Caki2 (cell line): ENCODE results near the gene NCBP1. TPM values are rescaled to one million over a fixed set of nuclear protein-coding genes. Genes with fewer than 3 reads are reported as not detected.
A peak's percentile ranks its signal among the peaks of the same experiment; 100 is the strongest.

ENCODE experiments used
- DNase-seq: peaks from one replicate; pipeline ENCODE4 v3.0.0-alpha.2; 2015; ENCODE audit warnings: low read depth
- in situ Hi-C: cut with HindIII; loops from 2 replicates; pipeline ENCODE4 v1.10.0; 2016; ENCODE audit warnings: low sequenced_read_pairs, low pct_unique_long_range_greater_than_20kb, mixed read lengths
- total RNA-seq: library from RNA; depleted of rRNA; stranded (reverse); fragments of >200 nt; shearing (Covaris generic); gene quantifications from 2 replicates; pipeline ENCODE4 v1.2.3, GENCODE V29; 2014; ENCODE audit warnings: low replicate concordance

The NCBP1 gene
- total RNA-seq, 1 experiment from 2014 or later: 13.5 TPM

DNA sequence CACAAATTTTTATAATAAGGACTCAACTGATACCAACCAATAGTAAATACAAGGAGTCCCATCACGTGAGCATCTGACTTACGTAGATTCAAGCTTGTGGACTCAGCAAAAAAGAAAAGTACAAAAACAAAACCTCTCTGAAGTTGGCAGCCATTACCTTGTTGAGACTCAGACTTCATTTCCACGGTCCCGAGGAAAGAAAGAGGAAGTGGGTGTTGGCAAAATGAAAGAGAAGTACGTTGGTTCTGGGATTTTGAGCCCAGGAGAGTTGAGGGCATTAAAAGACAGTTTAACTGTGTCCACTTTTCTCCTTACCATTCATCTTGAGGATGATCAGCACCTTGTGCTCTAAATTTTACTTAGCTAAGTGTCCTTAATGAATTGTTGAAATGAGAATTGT is 26.7 kb downstream of the NCBP1 start:
- in situ Hi-C loops: no loop called here
- DNase-seq: no peak

DNA sequence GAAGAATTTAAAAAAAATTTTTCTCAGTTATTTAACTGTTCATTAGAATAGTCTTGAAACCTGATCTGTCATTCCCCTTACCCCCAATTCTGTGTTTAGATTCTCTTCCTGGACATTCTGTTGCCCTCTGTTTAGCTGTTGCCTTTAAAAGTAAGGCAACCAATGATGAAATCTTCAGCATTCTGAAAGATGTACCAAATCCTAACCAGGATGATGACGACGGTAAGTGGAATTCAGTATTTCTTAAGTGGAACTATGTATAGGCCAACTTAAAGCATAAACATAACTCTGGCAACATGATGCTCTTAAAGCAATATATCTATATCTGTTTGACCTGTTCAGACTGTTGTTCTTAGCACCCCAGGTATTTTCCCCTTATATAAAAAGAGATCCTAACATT is 27.2 kb downstream of the NCBP1 start:
- DNase-seq: no peak
- in situ Hi-C loops: no loop called here

DNA sequence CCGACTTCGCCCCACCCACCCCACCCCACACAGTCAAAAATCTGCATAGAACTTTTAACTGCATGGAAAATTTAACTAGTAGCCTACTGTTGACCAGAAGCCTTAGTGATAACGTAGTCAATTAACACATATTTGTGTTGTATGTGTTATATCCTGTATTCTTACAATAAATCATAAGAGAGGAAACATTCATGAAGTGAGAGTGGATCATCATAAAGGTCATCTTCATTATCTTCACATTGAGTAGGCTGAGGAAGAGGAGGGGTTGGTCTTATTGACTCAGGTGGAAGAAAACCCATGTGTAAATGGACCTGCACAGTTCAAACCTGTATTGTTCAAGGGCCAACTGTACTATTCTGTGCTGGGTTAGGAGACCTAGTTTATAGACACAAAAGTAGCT is 32.1 kb downstream of the NCBP1 start:
- in situ Hi-C loops: no loop called here
- DNase-seq: no peak

DNA sequence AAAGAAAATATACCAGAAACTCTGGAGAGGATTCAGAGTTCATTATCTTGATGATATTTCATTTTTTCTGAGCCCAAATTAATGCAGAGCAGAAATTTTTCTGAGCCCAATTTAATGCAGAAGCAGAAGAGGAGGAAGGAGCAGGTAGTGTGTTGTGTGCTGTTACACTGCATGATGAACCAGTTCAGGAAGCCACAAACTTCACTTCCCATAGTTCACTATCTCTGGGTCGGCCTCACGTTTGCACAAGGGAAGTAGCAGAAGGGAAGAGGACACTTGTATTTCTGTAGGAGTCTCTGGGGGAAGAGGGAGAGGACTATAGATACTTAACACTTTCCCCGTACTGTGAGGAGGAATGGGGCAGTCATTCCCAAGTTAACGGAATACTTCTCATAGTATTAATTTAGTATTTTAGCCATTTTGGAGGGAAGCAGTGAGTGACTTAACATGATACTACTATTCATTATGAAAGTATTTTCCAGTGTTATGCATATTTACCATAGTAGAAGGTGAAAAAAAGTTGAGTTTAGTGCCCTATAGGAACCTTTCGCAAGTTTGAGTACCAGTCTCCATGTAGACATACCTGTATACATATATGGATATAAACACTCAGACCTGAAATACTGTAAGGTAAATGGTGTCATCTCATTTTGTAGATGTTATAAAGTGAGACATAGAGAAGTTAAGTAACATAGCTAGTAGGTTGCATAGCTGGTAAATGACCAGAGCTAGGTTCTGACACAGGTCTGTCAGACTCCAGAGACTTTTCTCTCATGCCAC is 33.5 kb downstream of the NCBP1 start:
- in situ Hi-C loops: no loop called here
- DNase-seq: no peak

DNA sequence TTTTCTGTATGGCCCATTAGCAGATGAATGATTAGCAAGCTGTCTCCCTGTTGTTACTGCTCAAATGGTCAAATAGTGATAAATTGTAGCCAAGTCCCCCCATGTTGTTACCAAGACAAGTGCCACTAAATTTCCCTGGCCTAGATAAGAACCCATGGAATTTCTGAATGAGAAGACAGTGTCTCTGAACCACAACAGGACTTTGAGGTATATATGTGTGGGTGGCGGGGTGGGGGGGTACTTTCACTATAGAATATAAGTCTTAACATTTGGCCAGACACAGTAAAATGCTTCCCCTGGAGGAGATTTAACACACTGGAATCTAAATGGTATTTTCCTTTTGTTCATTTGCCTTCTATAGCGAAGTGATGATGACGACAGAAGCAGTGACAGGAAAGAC is 34.9 kb downstream of the NCBP1 start:
- in situ Hi-C loops: no loop called here
- no peak for DNase-seq

DNA sequence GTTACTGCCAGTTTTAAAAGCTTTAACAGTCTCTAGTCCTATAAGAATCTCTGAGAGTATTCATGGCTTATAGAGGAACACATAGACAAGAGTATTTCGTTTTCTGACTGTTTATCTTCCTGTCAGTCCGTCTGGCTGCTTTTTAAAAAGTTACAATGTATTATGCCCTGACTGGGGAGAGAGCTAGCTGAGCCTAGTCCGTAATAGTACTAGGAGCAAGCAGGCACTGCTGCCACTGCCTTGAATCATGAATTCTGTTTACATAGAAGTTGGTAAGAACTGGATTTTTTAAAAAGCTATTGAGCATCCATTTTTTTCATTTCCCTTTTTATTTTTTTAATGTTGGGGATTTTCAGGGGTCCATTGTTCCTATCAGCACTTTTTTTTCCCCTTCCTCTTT is 37.0 kb downstream of the NCBP1 start:
- in situ Hi-C loops: no loop called here

DNA sequence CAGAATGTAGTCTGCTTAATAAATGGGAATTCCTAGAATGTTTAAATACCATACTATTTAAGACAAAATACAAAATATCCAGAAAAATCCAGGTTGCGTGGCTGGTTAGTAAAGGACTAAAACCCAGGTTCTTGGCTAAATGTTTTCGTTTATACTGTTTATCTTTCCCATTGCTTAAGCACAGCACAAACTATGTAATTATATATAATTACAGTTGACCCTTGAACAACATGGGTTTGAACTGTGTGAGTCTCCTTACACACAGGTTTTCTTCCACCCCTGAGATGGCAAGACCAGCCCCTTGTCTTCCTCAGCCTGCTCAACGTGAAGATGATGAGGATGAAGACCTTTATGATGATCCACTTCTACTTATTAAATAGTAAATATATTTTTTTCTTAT is 38.8 kb downstream of the NCBP1 start:
- DNase-seq: no peak
- in situ Hi-C loops: no loop called here

More for the DNA sequence above, 37.0 kb downstream of the NCBP1 start:
- DNase-seq: no peak

DNA sequence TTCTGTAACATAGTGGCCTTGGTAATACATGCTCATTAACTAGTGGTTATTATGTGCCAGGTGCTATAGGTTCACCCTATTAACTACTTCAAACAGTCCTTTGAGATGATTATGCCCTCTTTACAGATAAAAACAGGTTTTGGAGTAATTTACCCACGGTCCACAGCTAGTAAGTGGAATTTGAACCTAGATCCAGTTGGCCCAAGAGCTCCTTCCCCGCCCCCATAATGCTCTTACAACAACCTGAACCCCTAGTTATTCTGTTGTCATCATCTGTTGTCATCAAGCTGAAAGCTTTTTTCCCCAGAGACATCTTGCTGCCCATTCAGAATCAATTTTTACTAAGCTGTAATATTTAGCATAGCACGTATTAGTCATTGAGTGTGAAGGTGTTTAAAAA is 40.3 kb downstream of the NCBP1 start:
- in situ Hi-C loops: no loop called here
- DNase-seq: no peak

DNA sequence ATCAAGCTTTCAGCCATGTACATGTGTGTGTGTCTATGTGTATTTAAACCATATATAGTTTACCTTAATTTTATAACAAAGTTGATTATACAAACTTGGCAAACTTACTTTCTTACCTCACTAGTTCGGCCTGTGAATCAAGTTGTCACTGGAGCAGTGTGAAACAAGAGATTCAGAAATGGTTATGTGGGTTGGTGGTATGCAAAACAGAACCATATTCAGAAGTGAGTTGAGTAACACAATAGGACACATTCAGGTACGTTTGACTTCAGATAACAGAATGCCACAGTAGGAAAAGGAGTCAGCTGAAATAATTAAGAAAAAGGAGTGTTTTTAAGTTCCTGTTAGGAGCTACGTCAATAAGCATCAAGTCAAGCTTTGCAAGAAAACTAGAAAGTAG is 42.0 kb downstream of the NCBP1 start:
- in situ Hi-C loops: no loop called here
- DNase-seq: no peak

DNA sequence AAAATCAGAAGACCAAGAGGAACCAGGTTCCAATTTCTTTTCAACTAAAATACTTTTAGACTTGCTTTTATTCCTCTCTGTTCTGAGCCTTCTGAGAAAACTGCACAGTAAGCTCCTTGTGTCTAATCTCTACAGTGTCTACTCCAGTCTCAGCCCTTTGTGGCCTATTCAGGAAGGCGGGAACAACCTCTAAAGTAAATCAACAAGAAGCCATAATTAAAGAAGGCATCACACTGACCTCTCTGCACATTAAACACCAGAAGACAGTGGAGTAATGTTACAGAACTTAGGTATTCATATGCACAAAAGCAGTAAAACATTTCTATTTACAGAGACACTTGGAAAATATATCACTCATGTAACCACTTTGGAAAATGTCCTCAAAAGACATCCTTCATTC is 48.6 kb downstream of the NCBP1 start:
- in situ Hi-C loops: no loop called here
- no peak for DNase-seq

DNA sequence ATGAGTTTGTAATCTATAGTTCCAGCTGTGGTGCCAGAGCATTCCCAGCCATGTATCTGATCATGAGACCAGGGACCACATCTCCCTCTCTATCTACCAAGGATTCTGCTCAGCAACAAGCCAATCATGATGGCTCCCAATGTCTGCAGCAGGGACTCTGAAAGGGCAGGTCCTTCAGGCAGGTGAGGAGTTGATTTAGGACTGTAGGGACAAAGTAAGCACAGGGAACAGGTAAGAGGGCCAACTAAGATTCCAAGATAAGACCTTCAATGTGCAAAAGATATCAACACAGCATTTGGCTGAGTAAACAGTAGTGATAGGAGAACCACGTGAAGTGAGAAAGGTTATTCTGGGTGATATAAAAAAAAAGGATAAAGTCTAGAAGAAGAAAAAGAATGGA is 55.0 kb downstream of the NCBP1 start:
- in situ Hi-C loops: no loop called here
- DNase-seq: no peak

DNA sequence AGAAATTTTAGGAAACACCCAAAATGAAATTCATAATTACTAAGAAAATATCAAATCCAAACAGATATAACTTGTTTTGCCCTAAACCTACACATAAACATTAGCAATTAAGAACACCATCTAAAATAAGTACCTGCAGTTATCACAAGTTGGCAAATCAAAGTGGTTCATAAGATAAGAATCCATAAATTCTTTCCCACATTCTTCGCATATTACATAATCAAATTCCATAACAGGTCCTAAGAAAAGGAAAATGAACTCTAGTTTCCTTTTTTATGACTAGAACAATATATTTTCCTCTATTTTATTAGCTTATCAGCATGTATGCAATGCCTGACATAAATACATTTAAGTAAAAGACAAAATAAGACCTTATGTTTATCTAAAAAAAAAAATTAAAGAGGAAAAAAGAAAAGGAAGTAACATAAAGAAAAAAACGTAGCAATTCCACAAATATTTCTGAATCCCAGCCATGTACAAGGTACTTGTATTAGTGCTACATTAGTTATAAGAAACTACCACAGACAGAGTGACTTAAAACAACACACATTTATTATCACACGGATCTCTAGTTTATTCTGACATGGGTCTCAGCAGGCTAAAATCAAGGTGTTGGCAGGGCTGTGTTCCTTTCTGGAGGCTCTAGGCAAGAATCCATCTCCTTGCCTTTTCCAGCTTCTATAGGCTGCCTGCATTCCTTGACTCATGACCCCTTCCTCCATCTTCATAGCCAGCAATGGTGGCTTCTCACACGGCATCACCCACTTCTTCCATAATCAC is 56.0 kb downstream of the NCBP1 start:
- DNase-seq: no peak
- in situ Hi-C loops: no loop called here

DNA sequence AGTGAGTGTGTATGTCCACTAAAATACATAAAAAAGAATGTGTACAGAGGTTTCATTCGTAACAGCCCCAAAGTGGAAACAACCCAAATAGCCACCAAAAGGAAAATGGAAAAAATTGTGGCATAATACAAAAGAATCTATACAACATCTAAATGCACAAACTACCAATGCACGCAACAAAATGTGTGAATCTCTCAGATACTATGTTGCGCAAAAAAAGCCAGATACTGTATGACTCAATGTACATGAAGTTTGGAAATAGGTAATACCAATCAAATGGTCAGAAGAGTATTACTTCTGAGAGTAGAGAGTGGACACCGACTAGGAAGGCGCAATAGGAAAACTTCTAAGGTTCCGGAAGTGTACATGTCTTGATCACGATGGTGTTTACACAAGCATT is 61.1 kb downstream of the NCBP1 start:
- in situ Hi-C loops: no loop called here
- DNase-seq: no peak

DNA sequence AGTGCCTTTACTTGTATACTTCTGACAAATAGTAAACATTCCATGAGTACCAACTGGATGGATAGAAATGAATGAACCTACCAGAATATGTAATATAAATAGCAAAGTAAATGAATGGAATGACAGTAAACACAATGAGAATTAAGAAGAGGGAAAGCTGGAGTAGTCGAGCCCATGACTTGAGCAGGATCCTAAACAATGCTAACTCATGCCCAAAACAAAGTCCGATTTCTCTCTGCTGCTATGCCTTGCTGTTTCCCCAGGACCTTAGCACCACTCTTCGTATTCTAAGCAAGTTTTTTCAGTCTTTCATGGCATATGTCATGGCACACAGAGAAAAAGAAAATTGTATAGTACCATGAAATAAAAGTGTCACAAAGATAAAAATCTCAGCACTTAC is 61.8 kb downstream of the NCBP1 start:
- DNase-seq: no peak
- in situ Hi-C loops: no loop called here

DNA sequence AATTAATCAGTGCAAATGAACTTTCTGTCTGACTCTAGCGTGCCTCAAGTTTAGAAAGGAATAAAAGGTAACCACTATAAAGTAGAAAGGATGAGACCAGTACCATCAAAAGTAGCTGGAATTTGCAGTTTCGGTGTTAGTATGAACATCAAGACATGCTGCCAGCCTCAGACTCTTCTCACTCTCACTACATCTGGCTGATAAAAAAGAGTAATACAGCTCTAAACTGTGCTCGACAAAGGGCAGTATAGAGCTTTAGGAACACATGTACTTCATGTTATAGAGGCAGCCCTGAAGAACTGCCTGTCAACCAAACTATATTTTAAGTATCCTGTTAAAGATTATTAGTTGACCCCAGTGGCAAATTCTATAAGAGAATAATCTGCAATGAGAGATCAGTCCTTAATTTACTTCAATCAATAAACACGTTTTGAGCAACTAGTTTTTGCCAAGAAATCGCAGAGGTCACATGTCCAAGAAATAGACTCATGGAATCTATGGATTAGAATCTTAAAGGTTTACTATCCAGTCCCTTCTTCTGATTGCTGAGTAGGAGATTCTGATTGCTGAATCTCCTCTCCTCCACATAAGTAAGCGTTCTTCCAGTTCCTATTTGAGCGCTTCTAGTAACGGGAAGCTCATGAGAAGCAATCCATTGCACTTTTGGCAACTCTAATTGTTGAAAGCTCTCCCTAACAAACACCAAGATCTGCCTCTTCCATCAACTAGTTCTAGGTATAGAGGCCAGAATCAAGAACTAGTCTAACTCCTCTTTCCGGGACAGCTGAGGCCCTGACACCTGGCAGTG is 62.6 kb downstream of the NCBP1 start:
- in situ Hi-C loops: no loop called here
- no peak for DNase-seq

DNA sequence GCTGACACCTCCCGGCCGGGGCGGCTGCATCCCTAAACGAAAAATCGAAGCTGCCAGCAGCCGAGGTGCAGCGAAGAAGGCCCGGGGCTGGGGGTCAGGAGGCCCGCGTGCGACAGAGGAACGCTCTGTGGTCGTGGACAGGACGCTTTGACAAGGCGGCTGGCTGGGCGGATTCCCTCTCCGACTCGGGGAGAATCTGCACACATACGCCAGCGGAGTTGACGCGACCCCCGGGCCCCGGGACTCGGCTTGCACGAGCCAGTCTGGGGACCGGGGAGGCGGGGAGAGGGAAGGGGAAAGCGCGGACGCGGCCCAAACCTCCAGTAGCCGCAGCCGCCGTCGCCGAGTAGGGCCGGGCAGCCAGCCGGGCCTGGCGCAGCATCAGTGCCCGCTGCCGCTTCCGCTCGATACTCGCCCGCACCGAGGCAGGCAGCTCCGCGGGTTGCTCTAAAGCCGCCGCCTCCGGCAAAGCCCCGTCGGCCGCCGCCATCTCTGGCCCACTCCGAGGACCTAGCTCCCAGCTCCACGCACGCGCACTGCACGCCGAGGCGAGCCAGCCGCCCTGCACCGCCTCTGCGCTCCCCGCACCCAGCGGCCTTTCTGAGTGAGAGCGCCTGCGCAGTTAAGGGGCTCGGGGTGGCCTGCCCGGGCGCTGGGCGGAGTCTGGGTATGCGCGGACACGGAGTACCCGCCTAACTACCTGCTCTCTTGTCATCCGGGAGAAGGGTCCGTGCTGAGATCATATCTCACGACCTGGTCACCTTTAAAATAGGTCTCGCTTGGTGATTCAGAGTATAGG is 63.4 kb downstream of the NCBP1 start, which contains the start of gene XPA:
TSS of gene XPA (minus strand) at position 538 of the 799 bp plus-strand sequence. CDS start at position 490, 48 bp downstream.
- peak; percentile 87 for DNase-seq
- in situ Hi-C loops: no loop called here

DNA sequence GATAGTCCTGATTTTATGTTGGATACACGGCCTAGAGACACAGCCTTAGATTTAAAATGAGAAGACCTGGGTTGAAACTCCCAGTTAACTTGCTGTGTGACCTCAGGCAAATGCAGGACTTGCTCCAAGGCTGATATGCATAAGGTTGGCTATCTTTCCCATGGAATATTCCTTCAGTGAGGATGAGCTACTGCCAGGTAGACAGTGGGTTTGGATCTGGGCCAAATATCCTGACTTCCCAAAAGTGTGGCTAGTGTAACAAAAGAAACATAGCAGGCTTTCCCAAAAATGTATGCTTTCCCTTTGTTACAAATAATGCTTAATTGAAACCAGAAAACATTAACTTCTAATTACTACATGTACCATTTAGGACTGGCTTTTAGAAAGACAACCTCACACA is 64.2 kb downstream of the NCBP1 start:
- in situ Hi-C loops: no loop called here

DNA sequence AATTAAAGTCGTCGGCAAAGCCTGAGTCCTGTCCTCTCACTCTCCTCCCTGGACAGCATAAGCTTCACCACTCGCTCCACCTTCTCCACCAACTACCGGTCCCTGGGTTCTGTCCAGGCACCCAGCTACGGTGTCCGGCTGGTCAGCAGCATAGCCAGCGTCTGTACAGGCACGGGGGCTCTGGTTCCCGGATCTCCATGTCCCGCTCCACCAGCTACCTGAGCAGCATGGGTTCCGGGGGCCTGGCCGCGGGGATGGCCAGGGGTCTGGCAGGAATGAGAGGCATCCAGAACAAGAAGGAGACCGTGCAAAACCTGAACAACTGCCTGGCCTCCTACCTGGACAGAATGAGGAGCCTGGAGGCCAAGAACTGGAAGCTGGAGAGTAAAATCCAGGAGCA is 65.2 kb downstream of the NCBP1 start:
- no peak for DNase-seq
- in situ Hi-C loops: no loop called here

More for the DNA sequence above, 64.2 kb downstream of the NCBP1 start:
- DNase-seq: no peak
